ENCODE data around the gene VPS18.

DNA sequence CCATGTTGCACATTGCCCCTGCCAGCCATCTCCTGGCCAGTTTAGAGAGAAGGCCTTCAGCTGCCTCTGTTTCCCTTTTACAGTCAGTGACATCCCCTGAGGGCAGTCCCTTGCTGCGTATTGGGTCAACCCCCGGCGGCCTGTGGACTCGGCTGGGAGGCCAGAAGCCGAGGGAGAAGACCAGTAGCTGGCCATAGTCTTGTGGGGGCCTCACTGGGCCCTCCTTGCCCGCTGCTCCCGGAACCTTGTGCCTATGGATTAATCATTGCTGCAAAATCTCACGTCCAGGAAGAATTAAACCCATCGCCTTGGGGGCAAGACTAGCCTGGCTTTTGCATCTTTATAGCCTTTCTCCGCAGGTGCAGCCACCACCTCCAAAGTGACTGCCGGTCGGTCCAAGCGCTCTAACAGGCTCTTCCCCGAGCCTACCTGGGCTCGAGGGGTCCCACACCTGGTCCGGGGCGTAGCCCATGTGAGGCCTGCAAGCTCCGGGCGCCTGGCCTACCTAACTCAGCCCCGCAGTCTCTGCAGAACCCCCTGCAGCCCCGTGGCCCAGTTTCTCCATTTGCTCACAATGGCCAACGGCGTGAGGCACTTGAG, 58.2 kb downstream of the VPS18 start:
- TF ChIP-seq EZH2 (IDR thresholded peaks at IDR 0.05) = no peak
- no peak for TF ChIP-seq EZH2phosphoT487 (IDR thresholded peaks at IDR 0.05)

Measured in neural progenitor cell (in vitro differentiated cells).